Smooth muscle cell (in vitro differentiated cells): ENCODE measurements around the gene BACE1-AS. TPM values are rescaled to one million over a fixed set of nuclear protein-coding genes. Genes with fewer than 3 reads are reported as not detected.

Experiments
- DNase-seq: peaks from one replicate; lab custom pipeline; 2025; ENCODE audit not compliant: unreplicated experiment; lab: John Stamatoyannopoulos, UW
- H2AFZ ChIP-seq: fragments of 200-600 bp; sonication (generic); 2 replicates; pipeline ENCODE4 v1.6.0; 2016; ENCODE audit warnings: antibody characterized with exemption, low read depth, mild to moderate bottlenecking
- H3F3A ChIP-seq: fragments of 200-600 bp; sonication (generic); 2 replicates; pipeline ENCODE4 v1.6.0; 2017; ENCODE audit warnings: antibody characterized with exemption, low read depth
- H3K27ac ChIP-seq: fragments of 200-600 bp; sonication (generic); 2 replicates; pipeline ENCODE4 v1.5.1; 2016; ENCODE audit warnings: low read depth, mild to moderate bottlenecking
- H3K27me3 ChIP-seq: fragments of 200-600 bp; sonication (generic); 2 replicates; pipeline ENCODE4 v1.6.1; 2016; ENCODE audit warnings: low read depth, mild to moderate bottlenecking
- H3K36me3 ChIP-seq: fragments of 200-600 bp; sonication (generic); 2 replicates; pipeline ENCODE4 v1.5.1; 2016; ENCODE audit warnings: low read depth
- H3K4me1 ChIP-seq: fragments of 200-600 bp; sonication (generic); 2 replicates; pipeline ENCODE4 v1.5.1; 2016; ENCODE audit warnings: low read depth
- H3K4me2 ChIP-seq: fragments of 200-600 bp; sonication (generic); 2 replicates; pipeline ENCODE4 v1.6.0; 2016; ENCODE audit warnings: mild to moderate bottlenecking
- H3K4me3 ChIP-seq: fragments of 200-600 bp; sonication (generic); 2 replicates; pipeline ENCODE4 v1.5.1; 2016; ENCODE audit warnings: mild to moderate bottlenecking
- H3K79me2 ChIP-seq: fragments of 200-600 bp; sonication (generic); 2 replicates; pipeline ENCODE4 v1.6.0; 2016; ENCODE audit warnings: low read depth, mild to moderate bottlenecking
- H3K9ac ChIP-seq: fragments of 200-600 bp; sonication (generic); 2 replicates; pipeline ENCODE4 v1.6.0; 2016; ENCODE audit warnings: low read depth
- H3K9me3 ChIP-seq: fragments of 200-600 bp; sonication (generic); replicated peaks from 2 replicates; pipeline ENCODE4 v1.5.1; 2016; ENCODE audit warnings: low read depth
- H4K20me1 ChIP-seq: fragments of 200-600 bp; sonication (generic); 2 replicates; pipeline ENCODE4 v1.6.0; 2016; ENCODE audit warnings: low read depth
- CTCF ChIP-seq: fragments of 200-600 bp; sonication (generic); IDR thresholded peaks from 2 replicates; pipeline ENCODE4 v1.5.1; 2017; ENCODE audit warnings: borderline replicate concordance, mild to moderate bottlenecking, antibody characterized with exemption; ENCODE audit not compliant: insufficient read depth, poor library complexity, severe bottlenecking
- WGBS: methylation state at CpG from one replicate; pipeline ENCODE4 v1.1.7; 2016; ENCODE audit warnings: low lambda C conversion rate; 5-methylcytosine and 5-hydroxymethylcytosine counted together
- polyA plus RNA-seq: library from polyadenylated mRNA; unstranded; fragments of >200 nt; fragmentation: Nextera tagmentation; extraction: Ambion mirVana; gene quantifications from 2 replicates; pipeline ENCODE4 v1.2.1, GENCODE V29; 2016
- total RNA-seq: library from RNA; depleted of rRNA; stranded (reverse); fragments of >200 nt; gene quantifications from 2 replicates; pipeline ENCODE4 v1.2.3, GENCODE V29; 2014

BACE1-AS gene
- total and polyA plus RNA-seq, 2 experiments from 2014 or later, result 1.9 to 6.6 TPM

GRCh38 chr11:117273550-117274289 lies 17.4 kb upstream of the BACE1-AS start:
- Histone ChIP-seq H3K4me2 (peak overlapping the region; percentile 56), H2AFZ (no peak overlapping the region), H4K20me1 (no peaks in the 10 kb centered on the region), H3K27ac (peak overlapping the region; percentile 74), H3K4me3 (no peak overlapping the region), H3K27me3 (no peaks in the 10 kb centered on the region), H3K79me2 (no peaks in the 10 kb centered on the region), H3K4me1 (peaks cover 5% of the 10 kb centered on the region), H3F3A (peaks cover 10% of the 10 kb centered on the region), H3K9me3 (no peaks in the 10 kb centered on the region), H3K36me3 (no peaks in the 10 kb centered on the region), H3K9ac (no peak overlapping the region)
- no peak for TF ChIP-seq CTCF
- WGBS, result 34% methylated on average over 9 of the region's 9 CpGs
- DNase-seq, result no peak

GRCh38 chr11:117278347-117278746 lies 12.8 kb upstream of the BACE1-AS start:
- H3K4me1 ChIP-seq, result peaks cover 12% of the 10 kb centered on the region
- peak overlapping the region; percentile 37 for H3K4me2 ChIP-seq
- no peaks in the 10 kb centered on the region for H3K27me3 ChIP-seq
- H2AFZ ChIP-seq, result no peak overlapping the region
- no peaks in the 10 kb centered on the region for H4K20me1 ChIP-seq
- no peak for TF ChIP-seq CTCF
- peaks cover 16% of the 10 kb centered on the region for H3F3A ChIP-seq
- H3K4me3 ChIP-seq, result no peak overlapping the region
- H3K9ac ChIP-seq, result no peak overlapping the region
- no peak for DNase-seq
- H3K9me3 ChIP-seq, result no peaks in the 10 kb centered on the region
- H3K27ac ChIP-seq, result peak overlapping the region; percentile 39
- 56% methylated on average over 2 of the region's 2 CpGs for WGBS
- H3K36me3 ChIP-seq, result no peaks in the 10 kb centered on the region
- no peaks in the 10 kb centered on the region for H3K79me2 ChIP-seq

- 46% methylated on average over 4 of the region's 4 CpGs for WGBS
- Histone ChIP-seq H3K4me2 (peak overlapping the region; percentile 47), H3F3A (peaks cover 16% of the 10 kb centered on the region), H3K4me1 (peaks cover 12% of the 10 kb centered on the region), H3K4me3 (no peak overlapping the region), H3K36me3 (no peaks in the 10 kb centered on the region), H3K27me3 (no peaks in the 10 kb centered on the region), H3K79me2 (no peaks in the 10 kb centered on the region), H3K9ac (no peak overlapping the region), H2AFZ (no peak overlapping the region), H4K20me1 (no peaks in the 10 kb centered on the region), H3K27ac (peak overlapping the region; percentile 73), H3K9me3 (no peaks in the 10 kb centered on the region)
- TF ChIP-seq CTCF, result no peak
- DNase-seq, result no peak
Measured at GRCh38 chr11:117279711-117280376, 11.3 kb upstream of the BACE1-AS start.
